Measurements from ENCODE around the gene ABRACL.

- TF ChIP-seq POLR2AphosphoS5 (IDR thresholded peaks at IDR 0.05; ENCODE audit: low read depth) (no peak), CTCF (conservative IDR thresholded peaks at IDR 0.05; ENCODE audit: low read depth in 2 of 2) (no peak), JUNB (IDR thresholded peaks at IDR 0.05; ENCODE audit: unreplicated experiment) (no peak), EZH2phosphoT487 (IDR thresholded peaks at IDR 0.05; ENCODE audit: unreplicated experiment) (no peak), NANOG (IDR thresholded peaks at IDR 0.05; ENCODE audit: borderline replicate concordance) (no peak), EZH2 (IDR thresholded peaks at IDR 0.05; ENCODE audit: low read depth, unreplicated experiment) (no peak), REST (IDR thresholded peaks at IDR 0.05; ENCODE audit: unreplicated experiment) (no peak), ZNF331 (CRISPR knock-in tag; IDR thresholded peaks at IDR 0.05; ENCODE audit: low read depth) (no peak)
Observed at GRCh38 chr6:139010674-139011073, 17.9 kb upstream of the ABRACL start.

Measured in GM23338 (cell line).